Measurements from ENCODE around the gene SCART1.
"Not testable (repeated sequence)": the region's sequence is repeated elsewhere in the genome, so short reads cannot be mapped to it uniquely, and the experiment has no call there.

The SCART1 gene

GRCh38 chr10:133453516-133454203 is at the start of gene SCART1:
TSS of gene SCART1 (plus strand) at chr10:133453945. CDS start at chr10:133453998, 53 bp downstream.
- DNase-seq: no peak

- no peak for DNase-seq
These were observed 48.5 kb upstream of the SCART1 start for GRCh38 chr10:133405272-133405671.

GRCh38 chr10:133405844-133406527 is 47.8 kb upstream of the SCART1 start:
- DNase-seq: no peak

- no peak for DNase-seq
These were observed 42.0 kb upstream of the SCART1 start for GRCh38 chr10:133411523-133412380.

GRCh38 chr10:133412381-133412711 is 41.4 kb upstream of the SCART1 start:
- DNase-seq: no peak

- DNase-seq: not testable (repeated sequence)
These were observed 39.3 kb upstream of the SCART1 start for GRCh38 chr10:133414401-133414800.

GRCh38 chr10:133415752-133416151 is 38.0 kb upstream of the SCART1 start:
- DNase-seq: no peak

- DNase-seq: no peak
These were observed 35.3 kb upstream of the SCART1 start for GRCh38 chr10:133418289-133418993.

- no peak for DNase-seq
These were observed 34.4 kb upstream of the SCART1 start for GRCh38 chr10:133419211-133419950.

GRCh38 chr10:133420028-133420427 is 33.7 kb upstream of the SCART1 start:
- no peak for DNase-seq

- no peak for DNase-seq
These were observed 33.2 kb upstream of the SCART1 start for GRCh38 chr10:133420579-133420978.

GRCh38 chr10:133421336-133422222 is 32.2 kb upstream of the SCART1 start:
- DNase-seq: no peak

GRCh38 chr10:133422223-133422806 is 31.4 kb upstream of the SCART1 start:
- no peak for DNase-seq

- DNase-seq: no peak
These were observed 30.7 kb upstream of the SCART1 start for GRCh38 chr10:133422807-133423771.

- DNase-seq: not testable (repeated sequence)
These were observed 29.6 kb upstream of the SCART1 start for GRCh38 chr10:133424102-133424501.

- not testable (repeated sequence) for DNase-seq
These were observed 29.1 kb upstream of the SCART1 start, which contains the start of gene SPRN for GRCh38 chr10:133424601-133425000. TSS of gene SPRN (minus strand) at chr10:133424625. CDS start at chr10:133423681, 944 bp downstream.

- DNase-seq: not testable (repeated sequence)
These were observed 24.2 kb upstream of the SCART1 start for GRCh38 chr10:133429571-133429970.

- not testable (repeated sequence) for DNase-seq
These were observed 21.7 kb upstream of the SCART1 start for GRCh38 chr10:133431888-133432613.

GRCh38 chr10:133432789-133433188 is 21.0 kb upstream of the SCART1 start:
- not testable (repeated sequence) for DNase-seq
